CD4-positive, alpha-beta T cell treated with Interleukin-10 for 1 hour (primary cell): ENCODE data around the gene ENPP1.

Source experiments
- DNase-seq: peaks from one replicate; pipeline ENCODE4 v3.0.0-alpha.2; 2020

The ENPP1 gene

DNA sequence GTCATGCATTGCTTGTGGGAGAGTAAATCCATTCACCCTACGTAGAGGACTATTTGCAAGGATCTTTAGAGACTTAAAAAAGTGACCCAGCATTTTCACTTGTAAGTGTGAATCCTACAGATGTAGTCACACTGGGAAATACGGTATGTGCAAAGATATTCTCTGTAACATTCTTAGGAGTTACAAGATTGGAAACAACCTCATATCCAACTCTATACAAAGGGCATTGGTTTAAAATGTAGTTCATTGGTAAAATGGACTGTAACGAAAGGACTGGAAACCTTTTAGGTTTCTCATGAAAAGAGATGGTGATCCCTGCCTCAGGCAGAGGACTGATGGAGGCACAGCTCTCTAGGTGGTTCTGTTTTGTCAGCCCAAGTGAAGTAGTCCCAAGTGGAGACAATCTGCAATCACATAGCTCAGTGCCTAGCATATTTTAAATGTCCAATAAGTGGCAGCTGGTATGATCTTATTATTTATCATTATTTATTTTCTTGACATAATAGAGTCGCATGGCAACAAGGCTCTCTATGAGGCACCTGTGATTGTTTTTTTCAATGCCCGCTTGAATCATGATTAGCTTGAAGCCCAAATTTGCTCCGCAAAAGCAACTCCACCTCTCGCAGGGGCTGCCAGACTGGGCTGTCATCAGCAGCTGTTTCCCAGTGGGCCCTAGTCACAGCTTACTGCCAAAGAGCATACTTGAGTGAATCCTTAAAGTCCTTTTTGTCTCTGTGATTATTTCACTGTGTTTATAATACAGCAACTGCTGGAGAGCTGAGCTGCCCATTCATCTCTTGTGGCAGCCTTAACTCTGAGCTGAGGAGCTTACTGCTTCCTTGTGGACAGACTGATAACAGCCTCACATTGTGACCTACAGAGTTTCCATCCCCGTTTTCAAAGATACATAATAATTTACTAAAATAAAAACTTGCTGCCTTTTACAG, 19.8 kb upstream of the ENPP1 start:
- DNase-seq = no peak

DNA sequence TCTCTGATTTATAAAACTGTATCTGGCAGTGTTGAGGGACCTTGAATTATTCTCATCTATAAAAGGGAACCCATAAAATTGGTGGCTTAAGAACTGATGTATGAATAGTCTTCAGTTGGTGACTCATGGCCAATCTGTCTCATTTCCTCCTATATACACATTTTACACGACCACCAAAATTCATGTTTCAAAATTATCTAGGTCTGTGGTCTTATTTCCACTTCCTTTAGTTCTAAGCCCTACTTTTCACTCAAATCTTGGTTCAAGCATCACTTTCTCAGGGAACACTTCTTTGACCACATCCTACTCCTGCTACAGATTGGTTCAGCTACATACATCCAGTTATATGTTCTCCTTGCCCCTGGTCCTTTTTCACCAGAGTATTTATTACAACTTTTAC, 18.6 kb upstream of the ENPP1 start:
- DNase-seq = no peak

DNA sequence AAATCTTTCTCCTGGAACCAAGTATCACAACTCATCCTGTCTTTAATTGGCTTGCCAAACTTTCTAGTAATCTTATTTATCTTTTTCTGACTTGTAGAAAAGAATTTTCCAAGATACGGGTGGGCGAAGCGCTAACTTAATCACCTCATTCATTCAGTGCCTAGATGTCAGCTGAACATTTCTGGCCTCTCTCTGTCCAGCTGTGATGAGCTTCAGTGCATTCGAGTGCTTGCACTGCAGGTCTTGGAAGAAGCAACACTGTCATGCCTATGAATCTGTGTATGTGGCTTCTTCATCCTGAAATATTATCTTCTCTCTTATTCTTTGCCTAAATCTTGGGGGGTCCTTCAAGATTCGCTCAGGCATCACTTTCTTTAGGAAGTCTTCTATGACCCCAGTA, 16.3 kb upstream of the ENPP1 start:
- DNase-seq = no peak

DNA sequence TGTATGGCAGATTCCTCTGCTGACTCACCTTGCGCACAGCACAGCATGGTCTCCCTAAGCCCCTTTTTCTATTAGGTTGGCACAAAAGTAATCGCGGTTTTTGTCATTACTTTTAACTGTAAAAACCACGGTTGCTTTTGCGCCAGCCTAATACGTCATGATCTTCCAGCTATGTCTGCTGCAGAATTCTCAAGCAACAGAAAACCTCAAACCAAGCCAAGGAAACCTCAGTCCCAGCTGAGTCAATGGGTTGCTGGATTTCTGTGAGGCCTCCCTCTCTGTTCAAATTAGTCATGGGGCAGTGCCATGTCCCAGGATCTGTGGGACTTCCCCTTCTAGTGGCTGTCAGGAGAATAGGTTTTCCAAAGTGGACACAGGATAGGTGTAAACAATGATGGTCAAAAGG, 15.7 kb upstream of the ENPP1 start:
- no peak for DNase-seq

DNA sequence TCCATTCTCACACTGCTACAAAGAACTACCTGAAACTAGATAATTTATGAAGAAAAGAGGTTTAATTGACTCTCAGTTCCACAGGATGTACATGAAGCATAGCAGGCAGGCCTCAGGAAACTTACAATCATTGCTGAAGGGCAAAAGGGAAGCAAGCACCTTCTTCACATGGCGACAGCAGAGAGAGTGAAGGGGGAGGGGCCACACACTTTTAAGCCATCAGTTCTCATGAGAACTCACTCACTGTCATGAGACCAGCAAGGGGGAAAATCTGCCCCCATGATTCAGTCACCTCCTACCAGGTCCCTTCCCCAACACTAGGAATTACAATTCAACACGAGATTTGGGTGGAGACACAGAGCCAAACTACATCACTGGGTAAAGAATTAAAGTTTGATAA, 12.5 kb upstream of the ENPP1 start:
- DNase-seq = no peak

DNA sequence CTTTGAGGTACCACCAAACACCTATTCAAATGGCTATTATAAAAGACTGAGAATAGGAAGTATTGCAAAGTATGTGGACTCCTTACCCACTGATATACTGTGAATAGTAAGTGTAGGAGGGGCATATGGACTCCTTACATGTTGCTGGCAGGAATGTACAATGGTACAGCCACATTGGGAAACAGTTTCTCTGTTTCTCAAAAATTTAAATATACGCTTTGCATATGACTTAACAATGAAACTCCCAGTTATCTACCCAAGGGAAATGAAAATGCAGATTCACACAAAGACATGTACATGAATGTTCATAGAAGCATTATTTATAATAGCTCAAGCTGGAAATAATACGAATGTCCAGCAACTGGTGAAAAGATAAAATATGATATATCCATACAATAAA, 5.5 kb upstream of the ENPP1 start:
- DNase-seq = no peak

DNA sequence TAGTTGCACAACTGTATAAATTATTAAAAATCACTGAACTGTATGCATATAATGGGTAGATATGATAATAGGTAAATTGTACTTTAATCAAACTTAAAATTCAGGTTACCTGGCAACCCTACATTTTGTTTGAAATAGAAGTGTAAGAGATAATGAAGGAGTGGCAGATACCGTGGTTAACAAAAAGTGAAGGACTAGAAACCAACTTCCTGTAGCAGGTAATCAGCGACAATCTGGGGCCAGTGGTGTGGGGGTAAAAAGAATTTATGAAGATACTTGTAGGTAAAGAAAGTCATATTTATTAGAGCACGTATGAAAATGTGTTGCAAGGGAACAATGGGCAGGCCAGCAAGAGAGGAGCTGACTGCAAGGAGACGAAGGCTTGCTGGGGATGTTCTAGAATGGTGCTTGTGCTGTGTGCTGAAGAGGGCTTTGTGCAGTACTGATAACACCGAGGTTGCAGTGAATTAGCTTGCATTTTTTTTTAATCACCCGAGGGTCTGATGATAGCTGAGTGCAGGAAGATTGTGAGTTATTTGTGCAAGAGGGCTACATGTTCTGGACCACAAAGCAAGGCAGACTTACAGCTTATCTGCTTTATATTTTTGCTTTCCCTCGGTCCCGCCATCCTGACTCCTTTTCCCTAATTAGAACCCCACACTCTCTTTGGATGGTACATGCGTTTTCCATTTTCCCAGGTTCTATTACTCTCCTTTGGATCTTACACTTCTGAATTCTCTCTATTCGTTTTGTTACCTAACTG, 4.6 kb upstream of the ENPP1 start:
- peak; percentile 6 for DNase-seq

DNA sequence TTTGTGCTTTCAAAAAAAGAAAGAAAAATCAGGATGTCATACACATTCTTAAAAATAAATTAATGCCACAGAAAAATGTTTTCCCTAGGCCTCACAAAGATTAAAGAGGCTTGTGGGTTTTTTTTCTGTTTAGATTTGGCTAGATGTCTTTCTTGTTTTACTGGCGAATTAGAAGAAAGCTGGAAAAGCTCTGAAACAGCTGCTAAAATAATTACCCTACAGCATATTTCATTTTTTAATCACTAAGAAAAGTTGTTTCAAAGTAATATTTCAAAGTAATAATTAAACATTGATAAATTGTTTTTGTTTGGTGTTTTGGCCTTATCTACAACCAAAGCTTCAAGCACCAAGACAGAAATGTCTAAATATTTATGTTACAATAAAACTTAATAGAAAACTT, 3.7 kb upstream of the ENPP1 start:
- DNase-seq = no peak

DNA sequence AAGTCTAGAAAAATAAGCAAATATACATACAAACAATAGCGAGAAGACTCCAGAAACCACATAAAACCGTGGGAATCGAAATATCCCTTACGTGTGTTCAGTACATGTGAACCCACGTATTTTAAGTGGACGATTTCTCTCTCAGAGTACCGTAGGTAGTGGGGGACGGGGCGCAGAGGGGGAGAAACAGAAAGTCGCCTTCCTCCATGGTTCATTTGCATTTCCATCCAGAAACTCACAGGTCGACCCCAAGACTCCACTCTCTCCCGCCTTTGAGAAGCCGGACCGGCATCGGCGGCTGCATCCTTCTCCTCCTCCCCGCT, 538 bp upstream of the ENPP1 start:
- no peak for DNase-seq

DNA sequence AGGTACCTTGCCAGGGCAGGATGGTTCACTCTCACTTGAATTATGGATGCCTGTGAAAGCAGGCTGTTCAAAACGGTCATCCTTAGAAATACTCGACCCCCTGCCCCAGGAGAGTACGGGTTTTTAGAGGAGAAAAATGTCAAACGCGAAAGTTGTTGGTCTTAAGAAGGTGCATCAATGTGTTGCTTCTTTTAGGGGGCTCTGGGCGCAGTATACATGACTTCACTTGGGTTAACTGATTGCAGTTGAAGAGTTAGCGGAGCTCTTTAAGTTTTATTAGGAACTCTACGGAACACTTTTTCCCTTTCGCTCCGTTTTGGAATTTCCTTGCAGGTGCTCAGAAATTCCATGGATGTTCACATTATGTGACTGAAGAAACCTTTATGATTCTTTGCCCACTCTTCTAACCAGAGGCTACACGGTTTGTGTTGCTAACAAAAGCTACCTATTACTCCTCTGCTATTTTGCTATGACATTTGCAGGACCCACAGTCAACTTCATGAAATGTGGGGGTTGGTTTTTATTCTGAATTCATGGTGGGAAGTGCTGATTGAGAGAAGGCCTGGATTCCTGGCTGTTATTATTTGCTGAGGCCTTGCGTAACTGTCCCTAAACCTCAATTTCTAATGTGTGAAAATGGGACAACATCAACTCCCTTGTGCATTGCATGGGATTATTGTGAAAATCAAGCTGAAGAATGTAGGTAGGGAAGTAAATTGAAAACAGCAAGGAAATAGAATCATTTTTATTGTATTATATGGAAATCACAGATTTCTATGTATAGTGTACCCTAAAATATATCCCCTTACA, 845 bp downstream of the ENPP1 start:
- DNase-seq = no peak

DNA sequence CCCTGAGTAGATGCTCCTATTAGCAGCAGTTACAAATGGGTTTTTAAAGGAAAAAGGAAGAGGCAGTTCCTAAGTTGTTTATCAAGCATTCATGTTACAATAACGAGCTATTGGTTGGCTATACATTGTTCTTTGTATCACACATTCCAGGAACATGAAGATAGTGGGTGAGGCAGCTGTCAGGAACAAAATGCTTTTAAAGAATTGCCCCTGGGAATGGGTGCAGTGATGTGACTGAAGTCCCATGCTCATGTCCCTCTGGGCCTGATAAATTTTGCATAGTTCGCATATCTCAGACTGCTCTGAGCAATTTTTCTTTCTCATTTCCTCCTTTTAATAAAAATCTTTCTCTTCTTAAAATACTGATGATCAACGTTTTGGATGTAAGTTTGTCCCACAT, 3.7 kb downstream of the ENPP1 start:
- DNase-seq = no peak

DNA sequence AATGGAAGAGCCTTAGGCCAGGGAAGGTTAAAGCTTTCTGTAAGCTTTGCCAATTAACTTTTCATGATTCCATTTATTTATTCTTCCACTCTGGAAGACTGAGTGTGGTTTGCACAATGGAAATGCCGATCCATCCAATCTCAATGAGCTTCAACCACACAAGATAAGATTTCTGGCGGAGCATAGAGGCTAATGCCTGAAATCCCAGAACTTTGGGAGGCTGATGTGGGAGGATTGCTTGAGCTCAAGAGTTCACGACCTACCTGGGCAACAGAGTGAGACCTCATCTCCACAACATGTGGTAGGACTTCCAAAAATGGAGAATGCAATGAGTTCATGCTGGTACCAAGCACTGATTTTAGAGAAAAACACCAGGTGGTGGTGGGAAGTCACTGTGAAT, 6.2 kb downstream of the ENPP1 start:
- no peak for DNase-seq

DNA sequence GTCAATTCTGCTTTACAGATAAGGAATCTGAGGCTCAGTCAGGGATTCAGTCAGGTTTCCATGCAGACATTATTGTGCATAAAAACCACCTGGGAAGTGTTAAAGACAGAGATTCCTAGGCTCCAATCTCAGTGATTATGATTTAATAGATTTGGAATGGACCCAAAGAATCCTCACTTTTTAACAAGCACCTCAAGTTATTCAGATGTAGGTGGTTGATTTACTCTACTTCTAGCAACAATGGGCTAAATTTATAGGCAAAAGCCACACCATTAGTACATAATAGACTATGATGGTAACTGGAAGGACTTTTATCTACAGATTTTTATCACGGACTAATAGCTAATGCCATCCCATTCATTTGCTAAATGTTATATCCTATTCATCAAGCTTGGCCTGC, 9.0 kb downstream of the ENPP1 start:
- no peak for DNase-seq

DNA sequence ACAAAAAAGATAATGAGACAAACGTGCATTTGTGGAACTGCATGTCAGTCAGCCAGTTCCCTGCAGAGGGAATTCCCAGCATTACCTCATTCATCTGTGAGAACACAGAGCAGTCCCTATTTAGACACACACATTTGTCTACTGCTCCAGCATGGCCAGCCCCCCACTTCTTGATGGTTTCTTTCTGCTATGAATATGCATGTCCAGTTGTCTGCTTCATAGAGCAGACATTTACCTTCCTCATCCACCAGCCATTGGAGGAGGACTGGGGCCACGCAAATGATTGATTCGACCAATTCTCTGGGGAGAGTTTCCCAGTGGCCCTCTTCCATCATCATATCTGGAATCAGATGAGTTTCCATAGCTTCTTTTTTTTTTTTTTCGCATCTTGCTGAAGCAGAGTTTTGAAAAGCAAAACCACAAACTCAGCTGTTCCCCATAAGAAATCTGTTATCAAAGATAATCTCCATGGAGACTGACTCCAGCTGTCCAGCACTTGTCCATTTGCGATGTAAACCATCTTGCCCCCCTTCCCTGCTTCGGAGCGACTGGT, 11.8 kb downstream of the ENPP1 start:
- no peak for DNase-seq

DNA sequence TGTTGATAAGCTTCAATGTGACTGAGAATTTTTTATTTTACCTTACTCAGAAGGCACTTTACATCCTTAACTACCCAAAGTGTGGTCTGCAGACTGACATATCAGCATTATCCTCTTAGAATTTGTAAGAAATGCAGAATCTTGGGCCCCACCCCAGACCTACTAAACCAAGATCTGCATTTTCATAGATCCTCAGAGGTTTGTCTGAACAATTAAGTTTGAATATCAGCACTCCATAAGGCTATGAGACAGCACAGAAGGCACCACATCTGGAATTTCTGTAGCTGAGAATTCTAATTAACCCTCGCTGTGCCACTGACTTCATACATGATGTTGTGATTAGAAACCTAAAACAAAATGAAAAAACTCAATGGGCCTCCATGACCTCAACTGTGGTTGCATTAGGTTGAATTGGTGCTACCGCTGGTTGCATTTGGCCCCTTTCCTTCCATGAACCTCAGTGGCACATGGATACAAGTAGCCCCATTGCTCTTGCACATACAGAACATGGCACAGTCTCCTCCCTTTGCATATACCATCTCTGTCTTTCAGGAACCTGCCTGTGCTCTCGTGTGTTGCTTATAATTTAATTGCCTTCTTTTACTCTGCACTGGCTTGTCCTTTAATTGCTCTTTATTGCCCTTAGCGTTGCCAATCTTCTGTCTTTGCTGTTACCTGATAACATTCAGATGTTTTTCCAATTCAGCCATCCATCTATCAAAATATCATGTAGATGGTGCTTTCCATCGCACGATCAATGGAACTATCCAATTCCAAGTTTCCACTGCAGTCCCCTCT, 13.4 kb downstream of the ENPP1 start:
- DNase-seq = no peak

DNA sequence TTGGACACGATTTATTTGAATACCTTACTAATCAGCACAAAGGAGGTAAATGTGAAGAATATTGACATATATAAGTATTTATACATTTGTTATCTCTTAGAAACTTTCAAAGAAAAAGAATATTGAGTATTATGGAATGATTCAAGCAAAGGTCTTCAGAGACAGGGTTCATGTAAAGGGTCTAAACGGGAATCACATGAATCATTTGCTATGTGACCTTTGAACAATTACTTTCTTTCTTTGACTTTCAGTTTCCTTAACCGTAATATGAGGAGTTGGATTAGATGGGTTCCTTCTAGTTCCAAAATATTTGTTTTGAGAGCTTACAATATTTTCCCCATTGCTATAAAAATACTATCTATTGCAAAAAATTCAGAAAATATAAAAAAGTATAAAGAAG, 14.3 kb downstream of the ENPP1 start:
- DNase-seq = no peak

DNA sequence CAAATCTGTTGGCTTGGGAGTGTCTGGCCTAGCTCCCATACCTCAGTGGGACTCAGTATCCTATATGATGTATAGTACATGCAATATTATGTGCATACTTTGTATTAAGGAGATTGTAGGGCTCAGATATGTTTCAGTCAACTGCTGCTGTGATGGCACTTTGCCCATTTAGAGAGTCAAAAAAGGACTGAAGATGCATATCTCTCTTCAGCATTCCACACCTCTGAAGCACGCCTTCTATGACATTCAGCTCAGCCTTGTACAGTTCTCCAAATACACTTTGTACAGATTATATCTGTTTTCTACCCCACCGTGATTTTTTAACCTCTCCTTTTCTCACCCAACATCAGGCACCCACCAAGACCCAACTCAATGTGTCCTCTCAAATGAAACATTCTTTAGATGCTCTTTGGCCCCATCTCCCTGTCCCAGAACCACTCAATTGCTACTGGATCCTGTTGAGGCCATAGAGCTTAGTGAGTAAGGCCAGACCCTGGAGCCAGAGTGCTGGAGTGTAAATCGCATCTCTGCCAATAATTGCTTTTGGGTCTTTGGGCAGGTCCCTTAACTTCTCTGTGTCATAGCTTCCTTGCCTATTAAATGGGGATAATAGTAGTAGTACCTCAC, 15.6 kb downstream of the ENPP1 start:
- DNase-seq = no peak

DNA sequence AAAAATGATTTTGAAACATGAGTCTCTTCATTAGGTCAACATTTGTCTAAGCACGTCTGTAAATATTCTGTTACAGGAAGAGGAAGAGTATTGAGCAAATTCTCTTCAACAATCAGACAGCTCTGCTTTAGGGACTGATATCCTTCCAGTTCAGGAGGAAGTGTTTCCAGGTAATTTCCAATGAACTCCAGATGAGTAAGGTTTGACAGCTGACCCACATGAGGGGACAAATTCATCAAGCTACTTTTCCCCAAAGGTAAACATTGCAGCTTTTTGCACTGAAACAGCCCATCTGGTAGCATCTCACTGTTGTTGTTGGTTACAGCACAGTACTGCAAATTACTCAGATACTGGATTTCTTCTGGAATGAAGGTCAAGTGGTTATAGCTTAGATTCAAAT, 18.1 kb downstream of the ENPP1 start:
- DNase-seq = no peak

DNA sequence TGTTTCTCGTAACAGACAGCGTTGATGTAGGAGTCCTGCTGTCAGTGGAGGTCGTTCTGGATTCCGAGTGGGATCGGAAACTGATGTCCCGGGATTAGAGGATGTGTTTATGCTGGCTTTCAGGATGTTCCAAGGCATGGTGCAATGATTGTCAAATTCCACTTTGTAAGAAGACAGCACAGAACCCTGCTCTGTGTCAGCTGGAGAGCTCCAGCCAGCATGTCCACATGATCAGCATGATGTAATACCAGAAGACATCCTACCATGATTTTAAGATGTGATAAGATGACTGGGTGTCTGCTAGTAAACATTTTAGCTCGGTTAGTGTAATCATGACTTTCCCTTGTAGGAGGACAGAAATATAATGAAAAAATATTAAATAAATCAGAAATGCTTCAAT, 20.3 kb downstream of the ENPP1 start:
- DNase-seq = no peak

DNA sequence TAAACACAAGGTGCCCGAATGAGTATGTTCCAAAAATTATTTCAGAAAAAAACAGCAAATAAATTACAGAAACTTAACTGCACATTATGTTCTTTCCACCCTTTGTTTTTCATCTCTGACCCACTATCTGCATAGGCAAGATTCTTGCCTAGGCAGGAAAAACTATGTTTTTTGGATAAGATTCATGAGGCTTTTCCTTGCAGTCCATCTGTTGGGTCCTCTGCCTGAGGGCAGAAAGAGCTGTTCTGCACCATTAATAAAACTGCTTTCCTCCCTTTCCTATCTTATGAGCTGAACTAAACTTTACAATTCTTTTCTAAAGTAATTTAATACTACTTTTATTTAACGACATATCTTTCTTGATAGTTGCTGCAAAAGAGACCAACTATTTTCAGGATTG, 21.1 kb downstream of the ENPP1 start:
- DNase-seq = no peak

DNA sequence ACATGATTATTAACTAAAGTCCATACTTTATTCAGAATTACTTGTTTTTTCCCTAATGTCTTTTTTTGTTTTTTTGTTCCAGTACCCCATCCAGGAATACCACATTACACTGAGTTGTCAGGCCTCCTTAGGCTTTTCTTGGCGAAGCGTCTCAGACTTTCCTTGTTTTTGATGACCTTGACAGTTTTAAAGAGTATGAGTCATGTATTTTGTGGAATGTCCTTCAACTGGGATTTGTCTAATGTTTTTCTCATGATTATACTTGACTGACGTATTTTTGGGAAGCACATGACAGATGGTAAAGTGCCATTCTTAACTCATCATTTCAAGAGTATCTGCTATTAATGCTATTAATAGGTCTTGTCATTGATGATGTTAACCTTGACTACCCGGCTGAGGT, 23.6 kb downstream of the ENPP1 start:
- no peak for DNase-seq

DNA sequence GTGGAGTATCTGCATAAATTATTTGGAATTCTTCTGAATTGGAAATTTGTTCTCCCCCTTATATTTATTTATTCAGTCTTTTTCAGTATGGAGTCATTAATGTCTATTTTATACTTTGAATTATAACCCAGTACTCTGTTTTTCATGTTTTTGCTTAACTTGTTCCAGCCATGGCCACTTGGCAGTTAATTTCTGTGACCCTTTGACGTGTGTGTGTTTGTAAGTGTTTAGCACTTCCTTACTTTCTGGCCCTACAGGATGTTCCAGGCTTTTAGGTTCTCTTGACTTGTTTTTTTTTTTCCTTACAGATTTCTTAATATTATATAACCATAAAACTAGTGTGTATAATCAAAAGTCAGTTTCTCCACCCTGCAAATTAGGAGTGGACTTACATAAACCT, 24.1 kb downstream of the ENPP1 start:
- DNase-seq = no peak
